ENCODE results near the gene HPSE2. TPM values are rescaled to one million over a fixed set of nuclear protein-coding genes. Genes with fewer than 3 reads are reported as not detected.

Gene HPSE2
- total RNA-seq, 1 donor from 2014 or later = not detected

GRCh38 chr10:99123336-99123735, 112.3 kb downstream of the HPSE2 start:
- intact Hi-C loops (cut with micrococcal nuclease) = no loop called here
- Mint-ChIP-seq H3K36me3 (ENCODE audit: low read depth) (no peaks in the 10 kb centered on the region), H3K27me3 (no peaks in the 10 kb centered on the region), H3K27ac (no peak overlapping the region), H3K4me3 (no peak overlapping the region), H3K4me1 (no peaks in the 10 kb centered on the region), H3K9me3 (no peaks in the 10 kb centered on the region)
- no peak for DNase-seq

DNA sequence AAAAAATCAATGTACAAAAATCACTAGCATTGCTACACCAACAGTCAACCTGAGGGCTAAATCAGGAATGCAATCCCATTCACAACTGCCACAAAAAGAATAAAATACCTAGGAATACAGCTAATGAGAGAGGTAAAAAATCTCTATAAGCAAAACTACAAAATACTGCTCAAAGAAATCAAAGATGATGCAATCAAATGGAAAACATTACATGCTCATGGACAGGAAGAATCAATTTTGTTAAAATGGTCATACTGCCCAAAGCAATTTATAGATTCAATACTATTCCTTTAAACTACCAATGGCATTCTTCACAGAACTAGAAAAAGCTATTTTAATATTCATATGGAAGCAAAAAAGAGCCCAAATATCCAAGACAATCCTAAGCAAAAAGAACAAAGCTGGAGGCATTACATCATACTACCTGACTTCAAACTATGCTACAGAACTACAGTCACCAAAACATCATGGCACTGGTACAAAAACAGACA, 116.3 kb downstream of the HPSE2 start:
- no peaks in the 10 kb centered on the region for H3K4me1 Mint-ChIP-seq
- no peaks in the 10 kb centered on the region for H3K27me3 Mint-ChIP-seq
- no peak overlapping the region for H3K4me3 Mint-ChIP-seq
- intact Hi-C loops (cut with micrococcal nuclease) = no loop called here
- no peaks in the 10 kb centered on the region for H3K36me3 Mint-ChIP-seq (ENCODE audit: low read depth)
- H3K27ac Mint-ChIP-seq = no peak overlapping the region
- DNase-seq = no peak
- H3K9me3 Mint-ChIP-seq = peaks cover 3% of the 10 kb centered on the region

GRCh38 chr10:99115703-99116102, 119.9 kb downstream of the HPSE2 start:
- no peak overlapping the region for H3K4me3 Mint-ChIP-seq
- no peak overlapping the region for H3K27ac Mint-ChIP-seq
- H3K9me3 Mint-ChIP-seq = peaks cover 3% of the 10 kb centered on the region
- no peaks in the 10 kb centered on the region for H3K4me1 Mint-ChIP-seq
- intact Hi-C loops (cut with micrococcal nuclease) = no loop called here
- no peak for DNase-seq
- no peaks in the 10 kb centered on the region for H3K27me3 Mint-ChIP-seq
- H3K36me3 Mint-ChIP-seq (ENCODE audit: low read depth) = no peaks in the 10 kb centered on the region

GRCh38 chr10:99085358-99085757, 150.3 kb downstream of the HPSE2 start:
- H3K4me3 Mint-ChIP-seq = no peak overlapping the region
- no peaks in the 10 kb centered on the region for H3K36me3 Mint-ChIP-seq (ENCODE audit: low read depth)
- H3K9me3 Mint-ChIP-seq = no peaks in the 10 kb centered on the region
- H3K27ac Mint-ChIP-seq = no peak overlapping the region
- intact Hi-C loops (cut with micrococcal nuclease) = no loop called here
- H3K4me1 Mint-ChIP-seq = no peaks in the 10 kb centered on the region
- DNase-seq = no peak
- no peaks in the 10 kb centered on the region for H3K27me3 Mint-ChIP-seq

DNA sequence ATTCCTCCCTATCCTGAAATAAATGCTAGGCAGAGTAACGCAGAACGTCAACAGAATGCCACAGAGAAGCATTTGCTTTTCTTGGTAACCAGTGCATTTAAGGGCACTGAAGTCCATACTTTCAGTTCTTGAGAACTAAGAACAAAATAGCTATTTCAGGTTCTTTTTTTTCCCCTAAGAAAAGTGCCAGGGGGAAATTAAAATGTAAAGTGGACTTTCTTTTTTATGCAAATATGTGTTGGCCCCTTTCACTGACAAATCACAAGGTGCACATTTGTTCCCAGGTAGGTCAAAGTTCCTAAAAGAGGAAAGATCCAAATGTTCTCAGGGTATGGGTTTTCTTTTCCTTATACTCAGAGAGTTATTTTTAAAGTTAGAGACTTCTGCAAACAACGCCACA, 151.5 kb downstream of the HPSE2 start:
- Mint-ChIP-seq H3K4me3 (no peak overlapping the region), H3K36me3 (ENCODE audit: low read depth) (no peaks in the 10 kb centered on the region)

GRCh38 chr10:99080275-99080945, 155.2 kb downstream of the HPSE2 start:
- Mint-ChIP-seq H3K4me1 (no peaks in the 10 kb centered on the region), H3K27me3 (no peaks in the 10 kb centered on the region), H3K9me3 (no peaks in the 10 kb centered on the region), H3K27ac (no peak overlapping the region), H3K36me3 (ENCODE audit: low read depth) (no peaks in the 10 kb centered on the region), H3K4me3 (no peak overlapping the region)
- DNase-seq = no peak
- intact Hi-C loops (cut with micrococcal nuclease) = no loop called here

More for the DNA sequence above, 151.5 kb downstream of the HPSE2 start:
- Mint-ChIP-seq H3K27me3 (no peaks in the 10 kb centered on the region), H3K27ac (no peak overlapping the region), H3K4me1 (no peaks in the 10 kb centered on the region), H3K9me3 (no peaks in the 10 kb centered on the region)
- intact Hi-C loops (cut with micrococcal nuclease) = no loop called here
- no peak for DNase-seq

GRCh38 chr10:99062591-99062990, 173.1 kb downstream of the HPSE2 start:
- H3K4me3 Mint-ChIP-seq = no peak overlapping the region
- no peak for DNase-seq
- H3K27ac Mint-ChIP-seq = no peak overlapping the region
- no peaks in the 10 kb centered on the region for H3K27me3 Mint-ChIP-seq
- H3K9me3 Mint-ChIP-seq = no peaks in the 10 kb centered on the region
- no peaks in the 10 kb centered on the region for H3K36me3 Mint-ChIP-seq (ENCODE audit: low read depth)
- no peaks in the 10 kb centered on the region for H3K4me1 Mint-ChIP-seq
- intact Hi-C loops (cut with micrococcal nuclease) = no loop called here

GRCh38 chr10:99058762-99059161, 176.9 kb downstream of the HPSE2 start:
- no peaks in the 10 kb centered on the region for H3K27me3 Mint-ChIP-seq
- no peak overlapping the region for H3K27ac Mint-ChIP-seq
- intact Hi-C loops (cut with micrococcal nuclease) = no loop called here
- no peaks in the 10 kb centered on the region for H3K36me3 Mint-ChIP-seq (ENCODE audit: low read depth)
- no peak for DNase-seq
- no peak overlapping the region for H3K4me3 Mint-ChIP-seq
- no peaks in the 10 kb centered on the region for H3K4me1 Mint-ChIP-seq
- no peaks in the 10 kb centered on the region for H3K9me3 Mint-ChIP-seq

DNA sequence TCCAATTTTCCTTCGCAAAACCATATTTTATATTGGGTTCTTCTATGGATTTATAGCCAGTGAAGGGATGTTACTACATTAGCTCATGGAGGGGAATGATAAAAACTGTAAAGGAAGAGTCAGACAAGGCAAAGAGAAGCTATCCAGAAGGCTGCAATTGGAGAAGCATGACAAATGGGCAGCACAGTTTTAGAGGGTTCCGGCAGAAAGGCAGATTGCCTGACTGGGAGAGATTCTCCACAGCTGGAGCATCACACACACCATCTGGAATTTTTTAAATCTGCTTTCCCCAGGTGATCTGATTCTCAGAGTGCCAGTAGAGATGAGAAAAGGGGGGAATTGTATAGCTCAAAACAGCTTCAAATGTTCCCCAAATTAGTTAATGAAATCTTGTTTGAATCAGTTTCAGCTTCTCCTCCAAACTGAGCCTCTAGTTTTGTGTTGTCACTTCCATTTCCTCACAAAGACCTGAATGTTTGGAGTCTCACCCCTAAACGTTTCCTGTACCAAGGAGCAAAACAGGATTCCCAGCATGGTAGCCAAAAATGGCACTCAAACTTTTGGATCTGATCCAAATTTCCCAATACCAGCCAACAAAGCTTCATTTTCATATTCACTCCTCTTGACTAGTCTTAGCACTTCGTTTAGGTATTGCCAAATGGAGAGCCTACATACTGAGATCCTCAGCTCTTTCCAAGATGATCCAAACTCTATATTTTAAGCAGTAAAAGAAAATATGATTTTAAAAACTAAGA, 177.5 kb downstream of the HPSE2 start:
- Mint-ChIP-seq H3K27ac (no peak overlapping the region), H3K27me3 (no peaks in the 10 kb centered on the region), H3K4me3 (no peak overlapping the region), H3K36me3 (ENCODE audit: low read depth) (no peaks in the 10 kb centered on the region), H3K9me3 (no peaks in the 10 kb centered on the region), H3K4me1 (no peaks in the 10 kb centered on the region)
- DNase-seq = no peak
- intact Hi-C loops (cut with micrococcal nuclease) = no loop called here

- no peaks in the 10 kb centered on the region for H3K9me3 Mint-ChIP-seq
- H3K36me3 Mint-ChIP-seq (ENCODE audit: low read depth) = no peaks in the 10 kb centered on the region
- no peak overlapping the region for H3K27ac Mint-ChIP-seq
- DNase-seq = no peak
- H3K4me3 Mint-ChIP-seq = no peak overlapping the region
- intact Hi-C loops (cut with micrococcal nuclease) = no loop called here
- H3K4me1 Mint-ChIP-seq = no peaks in the 10 kb centered on the region
- no peaks in the 10 kb centered on the region for H3K27me3 Mint-ChIP-seq
These were observed 190.0 kb downstream of the HPSE2 start for GRCh38 chr10:99045671-99046070.

DNA sequence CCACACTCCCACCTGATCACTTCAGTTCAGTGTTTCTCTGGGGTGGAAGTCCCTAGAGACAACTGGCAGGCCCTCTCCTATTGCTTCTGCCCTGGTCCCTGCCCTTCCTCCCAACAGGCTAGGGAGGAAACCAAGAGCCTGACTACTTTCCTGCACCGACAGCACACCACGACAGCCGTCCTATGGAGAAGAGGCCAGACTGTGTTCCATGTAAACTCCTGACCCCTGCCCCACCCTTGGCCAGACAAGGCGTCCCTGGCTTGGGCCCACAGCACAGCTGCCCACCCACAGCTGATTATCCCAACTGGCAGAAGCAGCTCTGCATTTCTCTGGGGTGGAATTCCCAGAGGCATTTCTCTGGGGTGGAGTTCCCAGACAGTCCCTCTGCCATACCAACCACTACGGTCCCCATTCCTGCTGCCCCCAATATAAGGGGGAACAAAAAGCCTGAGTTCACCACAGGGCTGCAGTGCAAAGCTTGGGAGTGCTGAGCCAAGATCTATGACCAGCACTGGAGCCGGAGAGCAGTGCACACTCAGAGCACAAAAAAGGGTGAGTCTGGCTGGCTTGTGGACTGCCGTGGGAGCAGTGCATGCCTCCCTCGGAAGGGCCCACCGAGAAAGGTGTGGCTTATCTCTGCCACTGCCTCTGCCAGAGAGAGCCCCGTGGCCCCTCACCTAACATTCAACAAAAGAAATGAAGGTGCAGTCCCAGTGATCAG, 193.4 kb downstream of the HPSE2 start:
- no peaks in the 10 kb centered on the region for H3K9me3 Mint-ChIP-seq
- intact Hi-C loops (cut with micrococcal nuclease) = no loop called here
- no peak overlapping the region for H3K27ac Mint-ChIP-seq
- H3K27me3 Mint-ChIP-seq = no peaks in the 10 kb centered on the region
- no peaks in the 10 kb centered on the region for H3K4me1 Mint-ChIP-seq
- no peak overlapping the region for H3K4me3 Mint-ChIP-seq
- no peaks in the 10 kb centered on the region for H3K36me3 Mint-ChIP-seq (ENCODE audit: low read depth)
- no peak for DNase-seq

DNA sequence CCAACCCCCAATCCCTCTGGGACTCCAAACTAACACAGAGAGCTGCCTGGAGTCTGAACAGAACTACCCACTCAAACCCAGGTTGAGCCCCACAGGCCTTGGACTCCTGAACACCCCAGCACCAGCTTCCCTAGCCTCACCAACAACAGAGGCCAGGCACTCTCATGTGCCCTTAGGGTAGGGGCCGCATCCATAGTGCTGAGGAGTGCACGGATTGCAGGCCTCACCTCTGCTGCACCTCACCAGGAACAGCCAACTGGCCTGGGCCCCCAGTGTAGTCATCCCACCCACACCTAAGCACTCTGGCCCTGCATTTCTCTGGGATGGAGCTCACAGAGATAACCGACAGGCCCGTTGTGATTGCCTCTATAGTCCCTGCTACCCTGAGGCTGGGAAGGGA, 194.2 kb downstream of the HPSE2 start:
- no peaks in the 10 kb centered on the region for H3K9me3 Mint-ChIP-seq
- H3K4me1 Mint-ChIP-seq = no peaks in the 10 kb centered on the region
- H3K36me3 Mint-ChIP-seq (ENCODE audit: low read depth) = no peaks in the 10 kb centered on the region
- no peak for DNase-seq
- H3K27me3 Mint-ChIP-seq = no peaks in the 10 kb centered on the region
- no peak overlapping the region for H3K27ac Mint-ChIP-seq
- intact Hi-C loops (cut with micrococcal nuclease) = no loop called here
- no peak overlapping the region for H3K4me3 Mint-ChIP-seq

GRCh38 chr10:99013885-99014284, 221.8 kb downstream of the HPSE2 start:
- intact Hi-C loops (cut with micrococcal nuclease) = no loop called here
- Mint-ChIP-seq H3K27me3 (no peaks in the 10 kb centered on the region), H3K9me3 (peaks cover under 1% of the 10 kb centered on the region), H3K27ac (no peak overlapping the region), H3K36me3 (ENCODE audit: low read depth) (no peaks in the 10 kb centered on the region), H3K4me3 (no peak overlapping the region), H3K4me1 (no peaks in the 10 kb centered on the region)
- no peak for DNase-seq

DNA sequence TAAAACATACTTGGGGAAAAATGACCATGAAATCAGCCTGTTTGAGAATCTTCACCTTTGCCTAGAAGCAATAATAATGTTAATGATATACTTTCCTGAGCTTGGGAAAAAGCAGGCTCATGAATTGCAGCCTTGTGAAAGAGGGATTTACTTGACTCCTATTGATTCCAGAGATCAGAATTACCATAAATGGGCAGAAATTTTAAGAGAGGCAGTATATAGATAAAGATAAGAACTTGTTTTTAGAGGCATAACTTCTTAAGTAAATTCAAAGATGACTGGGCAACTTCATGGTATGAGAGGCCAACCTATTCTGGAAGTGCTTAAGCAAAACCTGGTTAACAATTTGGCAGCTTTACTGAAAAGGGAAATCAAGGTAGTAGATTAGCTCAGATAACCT, 225.4 kb downstream of the HPSE2 start:
- intact Hi-C loops (cut with micrococcal nuclease) = no loop called here
- Mint-ChIP-seq H3K27me3 (no peaks in the 10 kb centered on the region), H3K27ac (no peak overlapping the region), H3K9me3 (peaks cover 9% of the 10 kb centered on the region), H3K4me1 (no peaks in the 10 kb centered on the region), H3K36me3 (ENCODE audit: low read depth) (no peaks in the 10 kb centered on the region), H3K4me3 (no peak overlapping the region)
- no peak for DNase-seq

Data from activated CD4-positive, alpha-beta T cell treated with anti-CD3 and anti-CD28 coated beads, Interleukin-2, amount 10 ng/mL, durations not matched to agents 24 days and 14 days (primary cell).